22Rv1 (cell line): ENCODE results near the gene AFF2.

Experiments used
- H3K27ac ChIP-seq: fragments of 450-650 bp; 2 replicates; pipeline ENCODE4 v1.5.1; 2017
- CTCF ChIP-seq: fragments of 450-650 bp; IDR thresholded peaks from 2 replicates; pipeline ENCODE4 v1.5.1; 2017; ENCODE audit warnings: mild to moderate bottlenecking
- ZFX ChIP-seq: fragments of 450-650 bp; IDR thresholded peaks from 2 replicates; pipeline ENCODE4 v1.6.1; 2017; ENCODE audit warnings: antibody characterized with exemption, borderline replicate concordance

Gene AFF2

GRCh38 chrX:148995661-148996060 lies 495.2 kb downstream of the AFF2 start:
- TF ChIP-seq ZFX (no peak), CTCF (no peak)

DNA sequence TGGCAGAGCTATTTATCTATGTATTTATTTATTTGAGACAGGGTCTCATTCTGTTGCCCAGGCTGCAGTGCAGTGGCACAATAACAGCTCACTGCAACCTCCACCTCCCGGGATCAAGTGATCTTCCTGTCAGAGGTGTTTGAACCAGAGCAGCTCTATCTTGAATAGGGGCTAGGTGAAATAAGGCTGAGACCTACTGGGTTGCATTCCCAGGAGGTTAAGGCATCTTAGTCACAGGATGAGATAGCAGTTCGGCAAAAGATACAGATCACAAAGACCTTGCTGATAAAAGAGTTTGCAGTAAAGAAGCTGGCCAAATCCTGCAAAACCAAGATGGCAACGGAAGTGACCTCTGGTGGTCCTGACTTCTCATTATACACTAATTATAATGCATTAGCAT lies 501.9 kb downstream of the AFF2 start:
- TF ChIP-seq ZFX: no peak
- no peak for TF ChIP-seq CTCF
- no peak overlapping the region for H3K27ac ChIP-seq

More at GRCh38 chrX:148995661-148996060, 495.2 kb downstream of the AFF2 start:
- H3K27ac ChIP-seq: no peak overlapping the region

DNA sequence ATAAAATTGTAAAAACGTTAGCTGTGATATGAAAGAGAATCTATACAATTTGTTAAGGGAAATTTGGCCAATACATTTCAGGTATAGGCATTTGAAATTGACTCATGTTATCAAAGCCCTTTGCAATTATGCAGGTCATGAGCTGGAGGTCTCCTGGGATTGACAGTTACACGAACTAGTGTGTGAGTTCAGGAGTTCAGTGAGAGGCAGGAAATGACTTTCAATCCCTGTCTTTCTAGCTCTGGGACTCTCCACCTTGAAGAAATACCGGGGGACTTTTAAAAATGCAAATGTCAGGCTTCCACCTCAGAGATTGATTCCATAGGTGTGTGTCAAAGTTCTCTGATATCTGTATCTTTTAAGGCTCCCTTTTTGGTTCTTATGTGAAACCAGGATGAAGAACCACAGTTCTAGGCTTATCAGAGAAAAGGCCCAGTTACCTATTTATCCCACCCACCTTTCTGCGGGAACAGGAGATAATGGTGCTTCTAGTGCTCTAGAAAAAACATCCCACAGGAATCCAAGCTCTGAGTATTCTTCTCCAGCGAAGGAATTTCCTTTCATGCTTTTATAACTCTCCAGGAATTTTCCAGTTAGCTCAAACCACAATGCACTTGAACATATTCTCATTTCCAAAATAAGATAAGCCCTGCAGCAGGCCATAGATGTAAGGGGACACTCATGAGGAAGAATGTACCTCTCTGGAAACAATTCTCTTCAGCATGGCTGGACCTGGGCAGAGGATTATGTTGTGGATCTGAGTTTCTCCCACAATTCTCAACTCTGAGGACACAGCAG lies 503.6 kb downstream of the AFF2 start:
- TF ChIP-seq CTCF (no peak), ZFX (no peak)
- H3K27ac ChIP-seq: no peak overlapping the region

DNA sequence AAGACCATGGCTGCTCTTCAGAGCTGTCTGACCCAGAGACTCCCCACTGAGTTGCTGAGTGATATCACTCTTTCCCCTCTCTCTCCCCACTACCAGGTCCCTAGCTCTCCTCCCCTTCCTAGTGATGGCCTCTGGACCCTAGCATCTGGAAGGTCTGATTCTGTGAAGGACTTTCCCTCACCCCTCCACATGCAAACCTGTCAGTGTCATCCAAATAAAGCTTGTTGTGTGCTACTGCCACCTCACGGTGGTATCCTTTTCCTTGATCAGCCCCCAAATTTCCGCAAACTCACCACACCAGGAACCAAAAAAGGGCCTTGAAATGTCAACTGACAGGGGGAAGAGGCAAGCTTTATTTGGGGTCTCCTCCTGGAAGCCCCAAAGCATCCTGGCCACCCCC lies 504.5 kb downstream of the AFF2 start:
- no peak overlapping the region for H3K27ac ChIP-seq
- TF ChIP-seq ZFX (no peak), CTCF (no peak)

GRCh38 chrX:149006235-149006634 lies 505.8 kb downstream of the AFF2 start:
- TF ChIP-seq ZFX: no peak
- no peak for TF ChIP-seq CTCF
- no peak overlapping the region for H3K27ac ChIP-seq

GRCh38 chrX:149007423-149007822 lies 507.0 kb downstream of the AFF2 start:
- no peak for TF ChIP-seq CTCF
- no peak for TF ChIP-seq ZFX
- H3K27ac ChIP-seq: no peak overlapping the region

DNA sequence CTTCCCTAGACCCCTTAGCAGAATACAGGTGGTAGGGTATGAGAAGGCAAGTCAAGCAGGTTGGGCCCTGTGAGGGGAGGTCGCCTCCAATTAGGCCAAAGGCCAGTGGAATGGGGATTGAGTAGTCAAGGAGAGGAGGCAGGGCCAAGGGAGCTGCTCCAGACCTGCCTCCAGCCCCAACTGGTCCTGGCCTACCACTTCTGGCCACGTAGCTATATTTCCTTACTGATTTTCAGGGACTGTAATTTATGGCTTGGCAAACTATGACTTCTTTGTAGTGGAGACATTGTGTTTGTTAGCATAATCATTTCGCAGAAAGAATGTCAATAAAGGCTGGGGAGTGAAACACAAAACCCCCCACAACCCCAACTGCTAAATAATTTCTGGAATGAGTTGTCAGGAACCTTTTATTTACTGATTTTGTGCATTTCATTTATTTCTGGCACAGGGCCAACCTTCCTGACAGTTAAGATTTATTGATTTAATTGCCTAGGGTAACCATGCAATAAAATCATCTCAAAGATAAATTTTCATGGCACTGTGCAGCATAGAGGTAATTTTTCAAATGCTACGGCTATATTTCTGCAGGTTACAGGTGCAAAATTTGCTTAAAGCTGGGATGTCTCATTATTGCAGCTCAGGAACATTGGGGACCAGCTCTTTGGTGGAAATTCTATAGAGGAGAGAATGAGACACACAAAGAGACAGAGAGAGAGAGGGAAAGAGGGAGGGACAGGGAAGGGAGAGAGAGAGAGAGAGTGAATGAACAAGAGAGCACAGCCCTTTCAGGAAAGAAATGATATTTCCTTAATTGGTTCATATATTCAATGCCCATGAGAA lies 509.8 kb downstream of the AFF2 start:
- H3K27ac ChIP-seq: no peak overlapping the region
- TF ChIP-seq CTCF (no peak), ZFX (no peak)
